ENCODE measurements around the gene ZDHHC6.
"Not testable (repeated sequence)": the region's sequence is repeated elsewhere in the genome, so short reads cannot be mapped to it uniquely, and the experiment has no call there.

The ZDHHC6 gene

GRCh38 chr10:112394475-112394875 lies 52.2 kb downstream of the ZDHHC6 start:
- TF ChIP-seq, protein P1, sequence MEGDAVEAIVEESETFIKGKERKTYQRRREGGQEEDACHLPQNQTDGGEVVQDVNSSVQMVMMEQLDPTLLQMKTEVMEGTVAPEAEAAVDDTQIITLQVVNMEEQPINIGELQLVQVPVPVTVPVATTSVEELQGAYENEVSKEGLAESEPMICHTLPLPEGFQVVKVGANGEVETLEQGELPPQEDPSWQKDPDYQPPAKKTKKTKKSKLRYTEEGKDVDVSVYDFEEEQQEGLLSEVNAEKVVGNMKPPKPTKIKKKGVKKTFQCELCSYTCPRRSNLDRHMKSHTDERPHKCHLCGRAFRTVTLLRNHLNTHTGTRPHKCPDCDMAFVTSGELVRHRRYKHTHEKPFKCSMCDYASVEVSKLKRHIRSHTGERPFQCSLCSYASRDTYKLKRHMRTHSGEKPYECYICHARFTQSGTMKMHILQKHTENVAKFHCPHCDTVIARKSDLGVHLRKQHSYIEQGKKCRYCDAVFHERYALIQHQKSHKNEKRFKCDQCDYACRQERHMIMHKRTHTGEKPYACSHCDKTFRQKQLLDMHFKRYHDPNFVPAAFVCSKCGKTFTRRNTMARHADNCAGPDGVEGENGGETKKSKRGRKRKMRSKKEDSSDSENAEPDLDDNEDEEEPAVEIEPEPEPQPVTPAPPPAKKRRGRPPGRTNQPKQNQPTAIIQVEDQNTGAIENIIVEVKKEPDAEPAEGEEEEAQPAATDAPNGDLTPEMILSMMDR (conservative IDR thresholded peaks at IDR 0.05; ENCODE audit: control insufficient read depth, insufficient read depth, low read depth, low read length): no peak
- H3K4me3 ChIP-seq (ENCODE audit: control insufficient read depth, low read depth, low read length): no peak overlapping the region
- no peak for DNase-seq (ENCODE audit: low read depth)

DNA sequence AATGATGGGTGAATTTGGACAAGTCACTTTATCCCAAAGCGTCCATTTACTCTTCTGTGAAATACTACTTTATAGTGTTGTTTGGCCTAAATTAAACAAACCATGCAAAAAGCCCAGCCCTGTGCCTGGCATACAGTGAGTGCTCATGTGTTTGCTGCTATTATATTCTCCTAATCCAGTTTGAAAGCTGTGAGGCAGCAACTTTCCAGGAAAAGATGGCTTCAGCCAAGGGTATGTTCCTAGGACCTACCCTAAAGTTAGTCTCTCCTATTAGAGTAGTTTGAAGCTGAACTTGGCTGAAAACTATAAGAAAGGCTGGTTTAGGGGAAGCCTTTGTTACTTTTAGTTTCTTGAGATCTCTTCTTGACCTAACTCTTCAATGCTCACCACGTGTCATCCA lies 52.9 kb downstream of the ZDHHC6 start:
- TF ChIP-seq, protein P1 (conservative IDR thresholded peaks at IDR 0.05; ENCODE audit: control insufficient read depth, insufficient read depth, low read depth, low read length): no peak
- no peak for DNase-seq (ENCODE audit: low read depth)
- H3K4me3 ChIP-seq (ENCODE audit: control insufficient read depth, low read depth, low read length): no peak overlapping the region

DNA sequence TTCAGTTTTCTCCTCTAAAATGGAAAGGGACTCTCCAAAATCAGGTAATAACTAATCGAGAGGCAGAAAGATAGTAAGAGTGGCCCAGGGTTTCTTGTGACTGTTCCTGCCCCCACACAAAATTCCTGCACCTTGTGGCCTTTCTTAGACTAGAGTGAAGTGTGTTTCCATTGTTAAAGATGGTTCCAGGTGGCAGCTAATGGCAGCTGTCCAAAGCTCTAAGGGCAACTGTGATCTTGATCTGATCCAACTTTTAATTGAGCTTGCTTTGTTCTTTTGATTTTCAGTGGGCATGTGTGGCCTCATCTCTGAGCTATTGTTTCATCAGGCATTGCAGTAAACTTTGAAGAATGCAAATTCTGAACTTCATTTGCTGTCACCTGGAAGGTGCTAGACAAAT lies 53.4 kb downstream of the ZDHHC6 start:
- TF ChIP-seq, protein P1 (conservative IDR thresholded peaks at IDR 0.05; ENCODE audit: control insufficient read depth, insufficient read depth, low read depth, low read length): no peak
- no peak overlapping the region for H3K4me3 ChIP-seq (ENCODE audit: control insufficient read depth, low read depth, low read length)
- no peak for DNase-seq (ENCODE audit: low read depth)

- no peak overlapping the region for H3K4me3 ChIP-seq (ENCODE audit: control insufficient read depth, low read depth, low read length)
- TF ChIP-seq, protein P1 (conservative IDR thresholded peaks at IDR 0.05; ENCODE audit: control insufficient read depth, insufficient read depth, low read depth, low read length): no peak
- DNase-seq (ENCODE audit: low read depth): no peak
Measured at GRCh38 chr10:112390125-112390703, 56.5 kb downstream of the ZDHHC6 start.

- H3K4me3 ChIP-seq (ENCODE audit: control insufficient read depth, low read depth, low read length): no peak overlapping the region
- TF ChIP-seq, protein P1 (conservative IDR thresholded peaks at IDR 0.05; ENCODE audit: control insufficient read depth, insufficient read depth, low read depth, low read length): no peak
- DNase-seq (ENCODE audit: low read depth): peak; percentile 54
Measured at GRCh38 chr10:112389271-112389822, 57.4 kb downstream of the ZDHHC6 start.

DNA sequence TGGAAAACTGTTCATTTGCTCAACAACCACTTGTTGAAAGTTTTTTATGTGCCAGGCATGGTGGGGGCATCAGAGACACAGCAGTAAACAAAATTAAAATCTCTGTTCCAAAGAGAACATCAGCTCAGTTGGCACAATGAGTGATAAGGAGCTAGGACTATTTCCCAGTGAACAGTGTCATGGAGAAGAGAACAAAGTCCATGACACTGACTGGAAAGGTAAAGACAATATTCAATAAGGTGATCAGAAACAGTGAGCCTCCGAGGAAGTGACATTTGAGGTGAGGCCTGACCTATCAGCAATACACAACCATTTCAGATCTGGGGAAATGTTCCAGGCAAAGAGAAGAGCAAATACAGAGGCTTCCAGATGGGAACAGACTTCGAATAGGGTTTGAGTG lies 58.2 kb downstream of the ZDHHC6 start:
- no peak for DNase-seq (ENCODE audit: low read depth)
- TF ChIP-seq, protein P1 (conservative IDR thresholded peaks at IDR 0.05; ENCODE audit: control insufficient read depth, insufficient read depth, low read depth, low read length): no peak
- H3K4me3 ChIP-seq (ENCODE audit: control insufficient read depth, low read depth, low read length): no peak overlapping the region

DNA sequence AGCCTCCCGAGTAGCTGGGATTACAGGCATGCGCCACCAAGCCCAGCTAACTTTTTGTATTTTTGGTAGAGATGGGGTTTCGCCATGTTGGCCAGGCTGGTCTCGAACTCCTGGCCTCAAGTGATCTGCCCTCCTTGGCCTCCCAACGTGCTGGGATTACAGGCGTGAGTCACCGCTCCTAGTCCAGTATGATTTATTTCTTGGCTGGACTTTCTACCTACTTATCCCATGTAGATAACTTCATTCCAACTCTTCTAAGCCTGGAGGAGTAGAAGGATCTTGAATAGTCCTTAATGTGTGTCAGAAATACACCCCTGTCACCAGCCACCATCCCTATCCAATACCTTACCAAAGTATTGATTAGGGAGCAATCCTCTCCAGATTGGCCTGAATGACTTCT lies 58.7 kb downstream of the ZDHHC6 start:
- not testable (repeated sequence) for H3K4me3 ChIP-seq (ENCODE audit: control insufficient read depth, low read depth, low read length); DNase-seq (ENCODE audit: low read depth)
